ENCODE measurements around the gene CARMIL1. TPM values are rescaled to one million over a fixed set of nuclear protein-coding genes. Genes with fewer than 3 reads are reported as not detected.

The CARMIL1 gene
- total RNA-seq, 1 donor from 2014 or later, result 11.8 TPM

DNA sequence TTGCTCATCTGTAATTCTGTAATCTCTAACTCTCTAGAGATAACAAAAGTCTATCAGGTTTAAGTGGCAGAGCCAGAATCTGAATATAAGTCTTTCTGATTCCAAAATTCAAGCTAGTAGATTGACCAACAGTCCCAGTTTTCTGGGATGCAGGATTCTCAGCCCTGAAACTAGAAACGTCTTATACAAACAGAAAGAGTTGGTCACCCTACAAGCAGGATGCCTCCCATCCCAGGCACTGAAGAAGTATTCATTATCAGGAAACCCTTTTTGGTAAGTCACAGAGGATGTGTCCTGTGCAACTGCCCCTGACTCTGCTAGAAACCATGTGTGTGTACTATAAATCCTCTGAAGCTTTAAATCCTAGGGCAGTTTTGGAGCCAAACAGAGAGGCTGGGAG lies 135.0 kb downstream of the CARMIL1 start:
- Mint-ChIP-seq H3K9me3 (no peaks in the 10 kb centered on the region), H3K4me3 (no peak overlapping the region), H3K4me1 (ENCODE audit: unreplicated experiment) (peaks cover 13% of the 10 kb centered on the region), H3K27ac (no peak overlapping the region), H3K27me3 (no peaks in the 10 kb centered on the region), H3K36me3 (no peaks in the 10 kb centered on the region)
- no peak for DNase-seq (ENCODE audit: extremely low spot score, unreplicated experiment)
- TF ChIP-seq, protein P1, sequence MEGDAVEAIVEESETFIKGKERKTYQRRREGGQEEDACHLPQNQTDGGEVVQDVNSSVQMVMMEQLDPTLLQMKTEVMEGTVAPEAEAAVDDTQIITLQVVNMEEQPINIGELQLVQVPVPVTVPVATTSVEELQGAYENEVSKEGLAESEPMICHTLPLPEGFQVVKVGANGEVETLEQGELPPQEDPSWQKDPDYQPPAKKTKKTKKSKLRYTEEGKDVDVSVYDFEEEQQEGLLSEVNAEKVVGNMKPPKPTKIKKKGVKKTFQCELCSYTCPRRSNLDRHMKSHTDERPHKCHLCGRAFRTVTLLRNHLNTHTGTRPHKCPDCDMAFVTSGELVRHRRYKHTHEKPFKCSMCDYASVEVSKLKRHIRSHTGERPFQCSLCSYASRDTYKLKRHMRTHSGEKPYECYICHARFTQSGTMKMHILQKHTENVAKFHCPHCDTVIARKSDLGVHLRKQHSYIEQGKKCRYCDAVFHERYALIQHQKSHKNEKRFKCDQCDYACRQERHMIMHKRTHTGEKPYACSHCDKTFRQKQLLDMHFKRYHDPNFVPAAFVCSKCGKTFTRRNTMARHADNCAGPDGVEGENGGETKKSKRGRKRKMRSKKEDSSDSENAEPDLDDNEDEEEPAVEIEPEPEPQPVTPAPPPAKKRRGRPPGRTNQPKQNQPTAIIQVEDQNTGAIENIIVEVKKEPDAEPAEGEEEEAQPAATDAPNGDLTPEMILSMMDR (conservative IDR thresholded peaks at IDR 0.05), result no peak

DNA sequence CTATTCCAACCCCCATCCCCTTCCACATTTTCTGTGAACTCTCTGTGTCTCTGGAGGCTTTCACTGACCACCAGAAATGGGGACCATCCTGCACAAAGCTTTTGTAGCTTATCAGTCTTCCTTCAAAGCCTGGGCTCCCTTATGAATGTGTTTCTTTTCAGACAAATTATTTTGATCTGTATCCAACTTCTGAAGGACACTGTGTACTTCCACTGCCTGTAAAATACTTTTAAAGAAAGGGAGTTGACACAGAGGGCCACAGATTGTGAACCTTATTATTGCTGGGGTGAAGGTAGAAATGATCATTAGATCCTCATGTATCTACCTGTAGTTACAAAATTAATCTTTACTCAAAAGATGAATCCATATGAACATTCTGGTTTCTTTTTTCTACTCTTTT lies 135.6 kb downstream of the CARMIL1 start:
- H3K27ac Mint-ChIP-seq, result no peak overlapping the region
- peaks cover 13% of the 10 kb centered on the region for H3K4me1 Mint-ChIP-seq (ENCODE audit: unreplicated experiment)
- H3K4me3 Mint-ChIP-seq, result no peak overlapping the region
- no peak for DNase-seq (ENCODE audit: extremely low spot score, unreplicated experiment)
- H3K27me3 Mint-ChIP-seq, result no peaks in the 10 kb centered on the region
- H3K36me3 Mint-ChIP-seq, result no peaks in the 10 kb centered on the region
- TF ChIP-seq, protein P1 (conservative IDR thresholded peaks at IDR 0.05), result no peak
- no peaks in the 10 kb centered on the region for H3K9me3 Mint-ChIP-seq

- no peak overlapping the region for H3K27ac Mint-ChIP-seq
- no peak overlapping the region for H3K4me3 Mint-ChIP-seq
- peaks cover 4% of the 10 kb centered on the region for H3K9me3 Mint-ChIP-seq
- no peaks in the 10 kb centered on the region for H3K27me3 Mint-ChIP-seq
- H3K36me3 Mint-ChIP-seq, result no peaks in the 10 kb centered on the region
- peaks cover 13% of the 10 kb centered on the region for H3K4me1 Mint-ChIP-seq (ENCODE audit: unreplicated experiment)
- no peak for DNase-seq (ENCODE audit: extremely low spot score, unreplicated experiment)
- TF ChIP-seq, protein P1 (conservative IDR thresholded peaks at IDR 0.05), result no peak
These were observed 136.1 kb downstream of the CARMIL1 start for GRCh38 chr6:25415274-25415673.

DNA sequence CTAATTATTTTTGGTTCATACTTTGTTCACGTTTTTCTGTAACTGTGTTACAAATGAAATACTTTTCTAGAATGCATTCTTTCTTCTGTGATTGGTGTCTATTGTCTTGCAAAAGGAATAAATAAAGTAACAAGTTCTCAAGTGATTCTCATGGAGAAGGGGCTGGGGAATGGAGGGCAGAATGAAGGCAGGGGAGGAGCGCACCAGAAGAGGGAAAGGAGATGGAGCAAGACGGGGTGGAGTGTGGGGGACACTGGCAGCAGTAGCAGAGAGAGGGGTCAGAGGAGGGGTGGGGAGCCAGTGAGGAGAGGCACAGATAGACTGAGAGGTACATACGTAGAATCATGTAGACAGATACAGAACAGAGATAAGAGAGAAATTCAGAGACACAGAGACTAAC lies 136.5 kb downstream of the CARMIL1 start:
- Mint-ChIP-seq H3K9me3 (peaks cover 5% of the 10 kb centered on the region), H3K36me3 (no peaks in the 10 kb centered on the region), H3K4me1 (ENCODE audit: unreplicated experiment) (peaks cover 13% of the 10 kb centered on the region), H3K27ac (no peak overlapping the region), H3K4me3 (no peak overlapping the region), H3K27me3 (no peaks in the 10 kb centered on the region)
- TF ChIP-seq, protein P1 (conservative IDR thresholded peaks at IDR 0.05), result no peak
- no peak for DNase-seq (ENCODE audit: extremely low spot score, unreplicated experiment)

- peaks cover 13% of the 10 kb centered on the region for H3K4me1 Mint-ChIP-seq (ENCODE audit: unreplicated experiment)
These were observed 138.0 kb downstream of the CARMIL1 start for GRCh38 chr6:25417046-25417605.

More at GRCh38 chr6:25417046-25417605, 138.0 kb downstream of the CARMIL1 start:
- H3K27me3 Mint-ChIP-seq, result no peaks in the 10 kb centered on the region
- no peaks in the 10 kb centered on the region for H3K36me3 Mint-ChIP-seq
- H3K27ac Mint-ChIP-seq, result no peak overlapping the region
- no peak for DNase-seq (ENCODE audit: extremely low spot score, unreplicated experiment)
- H3K9me3 Mint-ChIP-seq, result peaks cover 5% of the 10 kb centered on the region
- TF ChIP-seq, protein P1 (conservative IDR thresholded peaks at IDR 0.05), result no peak
- H3K4me3 Mint-ChIP-seq, result no peak overlapping the region

All from type B pancreatic cell (in vitro differentiated cells).